HL-60/S4 treated with phorbol 12-myristate 13-acetate at 8.2 ng/mL for 4 days and 3 days (cell line): ENCODE data around the gene DIDO1.
"Not testable (repeated sequence)": the region's sequence is repeated elsewhere in the genome, so short reads cannot be mapped to it uniquely, and the experiment has no call there.

Experiments
- in situ Hi-C: fragments of 300-500 bp; cut with MboI; formaldehyde crosslinking; loops from 2 replicates; pipeline ENCODE4 v1.15.0; 2022; ENCODE audit warnings: low sequenced_read_pairs

Gene DIDO1

DNA sequence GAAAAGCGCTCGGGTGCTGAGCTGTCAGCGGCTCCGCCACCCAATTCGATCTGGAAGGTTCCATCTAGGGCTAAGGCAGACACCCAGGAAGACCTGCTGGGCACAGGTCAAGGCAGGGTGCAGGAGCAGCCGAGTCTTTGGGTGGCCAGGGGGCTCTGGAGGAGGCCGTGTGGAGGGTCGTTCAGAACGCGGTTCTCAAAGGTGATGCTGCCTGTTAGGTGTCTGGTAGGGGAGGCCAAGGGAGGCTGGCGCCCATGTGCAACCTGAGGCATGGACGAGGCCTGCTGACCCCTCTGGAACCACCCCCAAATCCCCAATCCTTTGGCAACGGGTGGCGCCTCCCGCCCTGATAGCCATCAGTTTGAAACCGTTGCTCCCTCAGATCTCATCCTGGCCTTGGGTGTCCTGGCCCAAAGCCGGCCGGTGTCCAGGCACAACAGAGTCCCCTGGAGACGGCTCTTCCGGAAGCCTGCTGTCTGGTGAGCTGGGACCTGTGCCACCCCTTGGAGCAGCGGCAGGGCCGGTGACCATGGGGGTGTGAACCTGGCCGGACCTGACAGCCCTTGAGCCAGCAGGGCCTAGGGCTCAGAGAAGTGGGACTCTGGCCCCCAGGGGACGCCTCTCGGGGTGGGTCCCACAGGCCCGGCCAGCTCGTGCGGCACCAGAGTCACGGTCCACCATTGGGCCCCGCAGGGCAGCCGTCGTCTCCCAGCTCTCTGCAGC lies 36.7 kb upstream of the DIDO1 start:
- in situ Hi-C loops = no loop called here

DNA sequence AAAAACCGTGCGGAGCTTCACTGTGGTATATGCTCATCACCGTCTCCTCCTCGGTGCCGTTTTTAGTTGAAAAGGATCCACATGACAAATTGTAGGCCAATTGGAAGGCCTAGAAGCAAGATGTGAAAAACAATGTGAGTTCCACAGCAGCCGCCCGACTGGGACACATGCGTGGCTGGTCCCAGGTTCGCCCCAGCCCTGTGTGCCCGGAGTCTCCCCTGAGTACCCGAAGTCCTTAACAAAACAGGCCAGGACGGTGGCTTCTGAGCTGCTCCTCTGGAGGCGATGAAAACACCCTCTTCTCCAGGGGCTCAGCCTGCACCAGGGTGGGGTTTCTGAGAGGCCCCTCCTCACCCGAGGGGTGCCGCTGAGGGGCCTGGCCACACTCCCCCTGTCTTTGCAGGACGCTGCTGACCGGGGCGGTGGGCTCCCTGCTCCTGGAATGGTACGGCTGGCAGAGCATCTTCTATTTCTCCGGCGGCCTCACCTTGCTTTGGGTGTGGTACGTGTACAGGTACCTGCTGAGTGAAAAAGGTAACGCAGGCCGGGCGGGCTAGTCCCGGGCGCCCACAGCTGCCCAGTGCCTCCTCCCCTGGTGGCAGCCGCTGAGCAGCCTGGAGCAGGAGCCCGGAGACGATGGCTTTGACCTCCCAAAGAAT lies 36.0 kb upstream of the DIDO1 start:
- in situ Hi-C loops = no loop called here

DNA sequence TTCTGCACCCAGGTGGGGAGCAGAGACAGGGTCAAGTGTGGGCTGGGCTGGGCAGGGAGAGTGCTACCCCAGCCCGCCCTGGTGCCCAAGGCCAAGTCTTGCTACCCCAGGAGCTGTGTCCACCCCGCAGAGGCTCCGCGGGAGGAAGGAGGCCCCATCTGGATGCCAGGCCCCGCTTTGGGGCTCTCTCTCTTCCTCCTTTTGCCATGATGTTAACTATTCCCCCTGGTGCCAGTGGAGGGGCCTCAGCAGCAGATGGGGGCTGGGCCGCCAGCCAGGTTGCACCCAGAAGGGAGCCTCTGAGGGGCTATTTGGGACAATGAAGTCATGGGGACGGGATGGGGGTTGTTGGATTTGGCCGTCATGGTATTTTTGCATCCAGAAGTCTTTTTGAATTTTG lies 35.5 kb upstream of the DIDO1 start:
- in situ Hi-C loops = no loop called here

DNA sequence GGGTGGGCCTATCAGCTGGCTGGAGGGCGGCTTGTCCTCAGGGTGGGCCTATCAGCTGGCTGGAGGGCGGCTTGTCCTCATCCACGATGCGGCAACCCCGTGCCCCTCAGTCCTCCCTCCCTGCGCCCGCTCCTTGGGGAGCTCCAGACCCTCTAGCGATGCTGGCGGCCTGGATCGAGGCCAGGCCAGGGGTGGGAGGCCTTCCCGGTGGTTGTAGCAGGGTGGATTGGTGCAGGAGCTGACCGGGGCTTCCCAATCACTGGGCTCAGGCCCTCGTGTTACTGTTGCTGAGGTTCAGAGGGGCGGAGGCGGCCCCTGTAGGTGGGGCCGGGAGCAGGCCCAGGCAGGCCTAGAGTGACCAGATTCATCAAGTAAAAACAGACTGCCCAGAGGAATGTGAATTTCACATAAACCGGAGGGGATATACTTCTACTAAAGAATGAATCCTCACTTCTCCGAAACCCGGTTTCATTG lies 35.0 kb upstream of the DIDO1 start:
- in situ Hi-C loops = no loop called here

DNA sequence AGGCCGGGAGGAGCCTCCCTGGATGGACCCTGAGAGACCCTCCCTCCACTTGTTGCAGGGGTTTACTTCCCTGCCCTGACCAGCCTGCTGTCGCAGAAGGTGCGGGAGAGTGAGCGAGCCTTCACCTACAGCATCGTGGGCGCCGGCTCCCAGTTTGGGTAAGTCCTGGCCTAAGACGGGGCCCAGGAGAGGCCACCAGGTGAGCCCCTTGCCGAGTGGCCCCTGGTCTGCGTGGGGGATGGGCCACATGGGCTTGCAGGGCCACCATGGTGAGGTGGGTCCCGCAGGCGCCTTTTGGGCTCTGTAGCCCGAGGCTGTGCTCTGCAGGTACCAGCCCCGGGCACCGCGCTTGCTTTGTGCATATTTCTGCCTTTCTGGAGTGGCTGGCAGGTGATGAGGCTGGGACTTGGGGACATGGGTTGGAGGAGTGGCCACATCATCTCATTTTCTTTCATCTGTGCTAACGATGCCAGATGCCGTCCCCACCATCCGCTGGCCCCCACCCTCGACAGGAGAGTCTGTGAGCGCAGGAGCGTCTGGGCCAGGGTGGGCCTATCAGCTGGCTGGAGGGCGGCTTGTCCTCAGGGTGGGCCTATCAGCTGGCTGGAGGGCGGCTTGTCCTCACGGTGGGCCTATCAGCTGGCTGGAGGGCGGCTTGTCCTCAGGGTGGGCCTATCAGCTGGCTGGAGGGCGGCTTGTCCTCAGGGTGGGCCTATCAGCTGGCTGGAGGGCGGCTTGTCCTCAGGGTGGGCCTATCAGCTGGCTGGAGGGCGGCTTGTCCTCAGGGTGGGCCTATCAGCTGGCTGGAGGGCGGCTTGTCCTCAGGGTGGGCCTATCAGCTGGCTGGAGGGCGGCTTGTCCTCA lies 34.4 kb upstream of the DIDO1 start:
- in situ Hi-C loops = not testable (repeated sequence)

DNA sequence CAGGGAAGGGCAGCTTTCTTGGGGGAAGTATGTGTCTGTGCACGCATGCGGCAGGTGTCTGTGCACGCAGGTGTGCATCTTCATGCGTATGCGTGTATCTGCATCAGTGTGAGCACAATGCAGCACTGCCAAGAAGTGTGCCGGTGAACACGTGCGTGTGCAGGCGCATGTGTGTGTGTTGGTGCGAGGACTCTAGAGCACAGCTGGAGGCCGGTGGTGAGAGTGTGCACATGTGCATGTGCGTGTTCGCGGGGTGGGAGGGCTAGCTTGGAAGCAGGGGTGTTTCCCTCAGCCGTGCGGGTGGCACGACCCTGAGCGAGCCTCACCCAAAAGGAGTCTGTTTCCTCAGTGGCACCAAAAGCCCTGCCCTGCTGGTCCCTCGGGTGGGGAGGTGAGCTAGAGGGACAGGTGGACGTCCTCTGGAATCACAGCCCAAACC lies 33.7 kb upstream of the DIDO1 start:
- in situ Hi-C loops = no loop called here

DNA sequence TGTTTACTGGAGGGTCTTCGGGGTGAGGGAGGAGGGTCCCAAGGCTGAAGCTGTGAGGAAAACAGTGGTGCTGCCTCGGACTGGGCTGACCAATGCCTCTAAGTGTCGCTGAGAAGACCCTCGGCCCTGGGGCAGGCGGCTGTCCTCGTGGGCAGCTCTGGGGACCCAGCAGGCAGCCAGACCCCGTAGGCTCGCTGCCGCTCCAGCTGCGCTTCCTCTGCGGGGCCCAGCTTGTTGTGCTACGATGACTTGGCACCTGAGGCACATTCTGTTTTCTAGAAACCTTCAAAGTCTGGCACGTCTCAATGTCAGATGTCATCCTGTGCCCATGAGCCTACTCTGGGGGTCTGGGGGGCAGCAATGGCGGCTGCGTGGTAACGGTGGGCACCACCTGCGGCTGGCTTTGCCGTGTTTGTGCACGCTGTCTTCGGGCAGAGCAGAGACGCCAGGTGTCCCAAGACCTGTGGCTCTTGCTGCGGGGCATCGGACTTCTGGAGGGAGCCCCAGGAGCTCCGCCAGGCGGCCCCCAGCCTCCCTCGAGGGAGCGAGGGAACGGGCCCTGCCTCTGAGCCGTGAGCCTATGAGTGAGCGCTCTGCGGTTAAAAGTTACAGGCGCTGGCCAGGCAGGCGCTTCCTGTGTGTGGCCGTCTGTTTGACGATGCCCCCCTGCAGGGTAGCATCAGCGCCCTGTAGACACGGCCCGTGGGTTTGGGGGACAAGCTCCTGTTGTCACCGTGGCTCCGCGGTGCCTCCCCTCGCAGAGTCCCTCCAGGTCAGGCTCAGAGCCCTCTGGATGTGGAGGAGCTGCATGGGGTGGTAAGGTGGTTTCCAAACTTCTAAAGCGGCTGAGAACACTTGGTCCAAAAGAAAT lies 33.0 kb upstream of the DIDO1 start:
- in situ Hi-C loops = no loop called here

DNA sequence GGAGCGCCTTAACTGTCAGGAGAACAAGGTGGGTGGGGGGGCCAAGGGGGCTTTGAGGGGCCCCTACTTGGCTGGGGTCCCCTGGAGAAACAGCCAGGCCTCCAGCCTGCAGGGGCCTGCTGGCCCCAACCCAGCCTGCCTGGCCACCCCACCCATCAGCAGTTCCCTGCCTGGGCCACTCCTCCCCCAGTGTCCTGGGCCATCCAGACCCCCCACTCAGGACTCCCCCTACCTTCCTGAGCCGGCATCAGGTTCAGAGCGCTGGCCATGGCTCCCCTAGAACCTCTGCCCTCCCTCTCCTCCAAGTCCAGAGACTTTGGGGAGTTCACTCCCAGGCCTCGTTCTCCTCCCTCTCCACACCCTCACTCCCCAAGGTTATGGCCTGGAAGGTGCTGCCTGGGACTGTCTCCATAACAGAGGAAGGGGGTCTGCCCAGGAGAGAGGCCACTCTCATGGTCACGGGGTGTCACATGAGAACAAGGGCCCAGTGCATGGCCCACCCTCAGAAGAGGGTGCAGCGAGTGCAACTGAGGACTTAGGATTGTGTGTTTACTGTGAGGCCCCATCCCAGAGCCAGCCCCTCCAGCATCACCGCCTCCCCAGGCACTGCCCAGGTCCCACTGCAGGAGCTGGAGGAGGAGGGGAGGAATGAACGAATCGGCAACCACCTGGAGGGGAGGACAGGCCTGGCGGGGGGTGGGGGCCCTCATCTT lies 32.2 kb upstream of the DIDO1 start:
- in situ Hi-C loops = no loop called here

DNA sequence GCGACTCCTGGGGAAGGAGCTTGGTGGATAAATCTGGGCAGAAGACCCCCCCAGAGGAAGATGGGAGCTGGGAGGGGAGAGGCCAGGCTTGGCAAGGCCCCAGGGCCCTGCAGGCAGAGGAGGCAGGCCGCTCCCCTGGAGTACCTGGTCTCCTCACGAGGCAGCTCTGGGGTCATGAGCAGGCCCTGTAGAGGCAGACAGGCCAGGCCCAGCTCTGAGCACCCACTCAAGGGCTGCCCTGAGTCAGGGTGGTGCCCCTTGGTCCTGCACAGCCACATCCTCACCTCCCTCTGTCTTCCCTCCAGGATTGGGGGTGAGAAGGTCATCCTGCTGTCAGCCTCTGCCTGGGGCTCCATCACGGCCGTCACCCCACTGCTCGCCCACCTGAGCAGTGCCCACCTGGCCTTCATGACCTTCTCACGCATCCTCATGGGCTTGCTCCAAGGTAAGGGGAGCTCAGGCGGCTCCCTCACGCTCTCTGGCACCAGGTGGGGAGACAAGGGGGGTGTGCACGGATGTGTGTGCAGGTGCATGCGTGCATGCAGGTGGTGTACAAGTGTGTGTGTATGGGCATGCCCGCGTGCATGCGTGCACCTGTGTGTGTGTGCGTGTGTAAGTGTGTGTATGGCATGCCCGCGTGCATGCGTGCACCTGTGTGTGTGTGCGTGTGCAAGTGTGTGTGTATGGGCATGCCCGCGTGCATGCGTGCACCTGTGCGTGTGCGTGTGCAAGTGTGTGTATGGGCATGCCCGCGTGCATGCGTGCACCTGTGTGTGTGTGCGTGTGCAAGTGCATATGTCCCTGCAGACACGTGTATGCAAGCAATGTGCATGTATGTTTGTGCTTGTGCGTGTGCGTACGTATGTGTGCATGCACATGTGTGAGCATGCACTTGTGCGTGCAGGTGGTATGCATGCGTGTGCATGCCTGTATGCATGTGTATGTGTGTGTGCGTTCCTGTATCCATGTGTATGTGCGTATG lies 31.1 kb upstream of the DIDO1 start:
- in situ Hi-C loops = no loop called here

DNA sequence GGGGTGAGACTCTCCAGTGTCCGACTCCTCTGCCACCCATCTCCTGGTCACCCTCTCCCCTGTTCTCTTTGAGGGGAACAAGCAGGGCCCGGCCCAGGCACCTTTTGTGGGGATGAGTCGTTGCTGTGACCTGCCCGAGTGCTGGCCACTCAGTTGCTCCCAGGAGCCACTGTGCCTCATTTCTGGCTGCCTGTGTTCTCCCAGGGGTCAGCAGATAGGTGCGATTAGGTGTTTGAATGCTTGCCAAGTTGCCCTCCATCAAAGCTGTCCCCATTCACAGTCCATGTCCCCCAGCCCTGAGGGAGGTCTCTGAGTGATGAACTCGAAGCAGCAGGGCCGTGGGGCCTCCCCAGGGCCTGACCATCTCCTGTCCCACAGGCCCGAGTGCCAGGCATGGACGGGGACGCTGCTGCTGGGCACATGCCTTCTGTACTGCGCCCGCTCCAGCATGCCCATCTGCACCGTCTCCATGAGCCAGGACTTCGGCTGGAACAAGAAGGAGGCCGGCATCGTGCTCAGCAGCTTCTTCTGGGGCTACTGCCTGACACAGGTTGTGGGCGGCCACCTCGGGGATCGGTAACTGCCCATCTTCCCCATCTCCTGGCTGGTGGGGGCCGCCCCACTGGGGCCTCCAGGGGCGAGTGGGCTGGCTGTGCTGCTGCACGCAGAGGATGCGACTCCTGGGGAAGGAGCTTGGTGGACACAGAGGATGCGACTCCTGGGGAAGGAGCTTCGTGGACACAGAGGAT lies 30.3 kb upstream of the DIDO1 start:
- in situ Hi-C loops = no loop called here

DNA sequence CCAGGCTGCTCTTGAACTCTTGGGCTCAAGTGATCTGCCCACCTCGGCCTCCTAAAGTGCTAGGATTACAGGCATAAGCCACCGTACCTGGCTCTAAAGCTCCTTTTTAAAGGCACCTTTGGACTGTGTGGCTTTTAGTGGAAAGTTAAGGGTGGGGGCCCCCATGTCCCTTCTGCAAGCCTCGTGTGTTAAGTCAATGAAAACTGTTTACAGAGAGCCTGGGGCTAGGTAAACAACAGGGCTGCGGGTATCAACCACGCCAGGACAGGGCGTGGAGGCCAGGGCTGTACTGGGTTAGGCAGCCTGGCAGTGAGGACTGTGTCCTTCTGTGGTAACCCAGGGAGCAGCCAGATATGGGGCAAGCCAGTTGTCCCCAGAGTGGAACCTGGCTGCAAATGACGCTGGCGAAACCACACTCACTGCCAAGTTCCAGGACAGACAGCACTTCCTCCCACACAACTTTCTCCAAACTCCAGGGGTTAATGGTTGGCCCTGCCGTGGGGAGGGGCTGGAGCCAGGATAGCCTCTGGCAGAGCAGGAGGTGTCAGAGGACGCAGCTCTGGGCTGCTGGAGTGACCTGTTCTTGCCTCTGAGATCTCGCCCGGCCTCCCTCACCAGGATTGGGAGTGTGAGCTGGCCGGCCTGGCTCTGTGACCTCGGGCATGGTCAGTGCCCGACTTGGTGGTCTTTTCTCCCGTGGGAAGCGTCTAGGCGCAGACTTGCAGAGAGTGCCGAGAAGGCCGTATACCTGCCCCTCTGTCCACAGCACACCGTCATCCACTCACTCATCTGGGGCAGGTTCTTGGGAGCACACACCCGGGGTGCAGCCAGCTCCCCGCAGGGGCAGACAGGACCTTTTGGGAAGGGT lies 29.4 kb upstream of the DIDO1 start:
- in situ Hi-C loops = no loop called here

DNA sequence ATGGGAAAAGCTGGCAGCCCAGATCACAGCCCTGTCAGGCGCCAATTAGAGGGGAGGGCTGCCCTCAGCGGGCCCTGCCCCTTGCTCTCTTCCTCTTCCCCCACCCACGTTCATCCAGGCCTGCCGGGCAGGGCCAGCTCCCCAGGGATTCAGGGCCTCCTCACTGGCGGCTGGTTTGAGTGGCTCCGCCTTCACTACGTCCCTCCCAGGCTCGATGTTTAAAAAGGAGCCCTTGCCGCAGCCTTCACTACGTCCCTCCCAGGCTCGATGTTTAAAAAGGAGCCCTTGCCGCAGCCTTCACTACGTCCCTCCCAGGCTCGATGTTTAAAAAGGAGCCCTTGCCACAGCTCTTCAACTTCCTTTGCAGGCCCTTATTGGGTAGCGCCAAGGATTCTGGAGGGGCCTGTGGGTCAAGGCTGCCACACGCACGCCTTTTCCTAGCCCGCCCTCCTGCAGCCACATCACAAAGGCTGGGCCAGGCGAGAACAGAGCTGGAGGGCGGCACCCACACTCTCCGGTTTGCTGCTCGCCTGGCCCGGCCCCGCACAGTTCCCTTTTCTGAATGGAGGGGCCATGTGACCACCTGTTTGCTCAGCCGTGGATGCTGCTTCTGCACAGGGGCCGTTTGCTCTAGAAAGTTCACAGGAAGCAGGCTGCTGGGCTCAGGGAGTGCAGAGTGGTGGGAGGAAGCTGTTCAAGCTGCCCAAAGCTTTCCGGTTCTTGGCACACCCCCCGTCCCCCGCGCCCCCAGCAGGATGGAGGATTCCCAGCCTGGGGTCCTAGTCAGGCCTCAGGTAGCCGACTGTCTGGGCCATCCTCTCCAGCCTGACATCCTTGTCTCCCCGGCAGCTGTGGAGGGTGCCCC lies 27.8 kb upstream of the DIDO1 start:
- in situ Hi-C loops = no loop called here

DNA sequence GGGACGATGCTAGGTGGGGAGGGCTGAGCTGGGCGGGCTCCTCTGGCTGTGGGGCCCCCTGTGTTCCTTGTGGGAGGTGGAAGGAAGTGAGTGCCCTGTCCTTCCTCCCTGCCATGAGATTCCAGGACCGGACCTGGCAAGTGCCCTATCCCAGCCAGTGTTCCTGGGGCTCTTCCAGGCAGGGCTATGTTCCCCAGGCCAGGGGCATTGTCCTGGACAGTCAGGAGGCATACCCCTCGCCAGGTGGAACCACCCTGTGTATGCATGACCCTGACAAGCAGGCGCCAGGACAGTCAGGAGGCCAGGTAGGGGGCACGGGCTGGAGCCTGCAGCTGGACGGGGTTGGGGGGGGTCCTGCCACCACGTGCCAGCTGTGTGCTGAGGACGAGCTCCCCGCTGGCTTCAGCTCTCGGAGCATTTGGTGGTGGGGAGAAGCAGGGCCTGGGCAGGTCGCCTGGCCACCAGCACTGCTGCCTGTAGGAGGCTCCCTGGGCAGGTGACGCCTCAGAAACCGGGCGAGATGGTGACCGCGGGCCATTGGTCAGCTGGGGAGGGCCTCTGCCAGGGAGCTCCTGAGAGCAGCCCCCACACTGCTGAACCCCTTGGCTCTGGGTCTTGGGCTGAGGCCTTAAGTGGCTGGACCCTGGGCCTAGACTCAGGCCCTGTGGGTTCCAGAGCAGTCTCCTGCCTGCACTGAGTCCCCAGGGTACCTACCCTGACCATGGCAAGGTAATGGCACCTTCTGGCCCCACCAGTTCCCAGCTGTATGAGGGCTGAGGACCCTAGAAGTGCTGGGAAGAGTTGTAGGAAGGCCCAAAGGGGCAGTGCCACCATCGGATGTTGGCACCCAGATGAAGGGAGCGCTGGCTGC lies 26.9 kb upstream of the DIDO1 start:
- in situ Hi-C loops = no loop called here

DNA sequence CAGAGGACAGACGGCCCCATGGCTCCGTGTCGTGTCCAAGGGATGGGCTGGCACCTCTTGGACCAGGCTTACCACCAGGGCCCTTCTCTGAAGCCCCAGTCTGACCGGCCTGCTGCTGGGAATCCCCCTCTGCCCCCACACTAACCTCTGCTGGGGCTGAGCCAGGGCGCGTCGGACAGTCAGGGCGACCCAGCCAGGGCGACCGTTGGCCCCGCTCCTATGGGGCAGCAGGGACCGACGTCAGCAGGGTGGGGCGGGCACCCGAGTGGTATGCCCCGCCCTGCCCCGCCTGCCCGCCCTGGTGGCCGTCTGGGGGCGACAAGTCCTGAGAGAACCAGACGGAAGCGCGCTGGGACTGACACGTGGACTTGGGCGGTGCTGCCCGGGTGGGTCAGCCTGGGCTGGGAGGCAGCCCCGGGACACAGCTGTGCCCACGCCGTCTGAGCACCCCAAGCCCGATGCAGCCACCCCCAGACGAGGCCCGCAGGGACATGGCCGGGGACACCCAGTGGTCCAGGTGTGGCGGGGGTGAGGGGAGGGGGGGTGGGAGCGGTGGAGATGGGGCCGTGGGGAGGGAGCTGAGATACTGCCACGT lies 26.2 kb upstream of the DIDO1 start, which contains the start of gene SLC17A9:
TSS of gene SLC17A9 (plus strand) at position 337 of the 595 bp plus-strand sequence. CDS start at position 459, 122 bp downstream.
- in situ Hi-C loops = no loop called here

DNA sequence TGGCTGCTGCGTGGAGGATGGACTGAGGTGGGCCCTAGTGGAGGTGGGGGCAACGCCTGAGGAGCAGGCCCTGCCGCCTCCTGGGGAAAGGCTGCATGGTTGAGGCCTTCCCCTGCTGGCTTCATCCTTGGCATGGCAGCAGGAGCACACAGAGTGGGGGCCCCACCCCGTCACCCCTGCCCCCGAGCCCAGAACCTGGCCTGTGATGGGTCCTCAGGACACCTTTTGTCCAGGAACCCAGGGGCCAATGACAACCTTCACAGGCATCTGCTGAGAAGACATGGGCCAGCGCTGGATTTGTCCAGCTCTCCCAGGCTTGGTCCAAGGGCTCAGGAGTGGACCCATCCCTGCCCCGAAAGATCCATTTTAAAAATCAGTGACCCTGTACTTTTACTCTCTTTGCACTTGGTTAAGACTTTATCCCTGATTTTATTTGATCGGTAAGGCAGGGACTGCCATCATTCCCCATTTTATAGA lies 25.6 kb upstream of the DIDO1 start:
- in situ Hi-C loops = no loop called here
